MV-4-11 (cell line): ENCODE data around the gene TFDP1.

ENCODE experiments used
- DNase-seq: peaks from one replicate; lab custom pipeline; 2025; lab: John Stamatoyannopoulos, UW

Gene TFDP1

DNA sequence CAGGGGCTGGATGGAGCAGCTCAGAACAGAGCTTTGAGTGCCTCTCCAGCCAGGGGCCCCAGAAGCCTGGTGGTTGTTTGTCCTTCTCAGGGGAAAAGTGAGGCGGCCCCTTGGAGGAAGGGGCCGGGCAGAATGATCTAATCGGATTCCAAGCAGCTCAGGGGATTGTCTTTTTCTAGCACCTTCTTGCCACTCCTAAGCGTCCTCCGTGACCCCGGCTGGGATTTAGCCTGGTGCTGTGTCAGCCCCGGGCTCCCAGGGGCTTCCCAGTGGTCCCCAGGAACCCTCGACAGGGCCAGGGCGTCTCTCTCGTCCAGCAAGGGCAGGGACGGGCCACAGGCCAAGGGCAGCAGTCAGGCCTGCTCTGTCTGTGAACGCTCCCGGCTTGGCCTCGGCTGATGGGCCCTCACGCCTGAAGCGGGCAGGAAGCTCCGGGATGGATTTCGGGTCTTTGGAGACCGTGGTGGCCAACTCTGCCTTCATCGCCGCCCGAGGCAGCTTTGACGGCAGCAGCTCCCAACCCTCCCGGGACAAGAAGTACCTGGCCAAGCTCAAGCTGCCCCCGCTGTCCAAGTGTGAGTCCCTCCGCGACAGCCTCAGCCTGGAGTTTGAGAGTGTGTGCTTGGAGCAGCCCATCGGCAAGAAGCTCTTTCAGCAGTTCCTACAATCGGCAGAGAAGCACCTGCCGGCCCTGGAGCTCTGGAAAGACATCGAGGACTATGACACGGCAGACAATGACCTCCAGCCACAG is 82.6 kb downstream of the TFDP1 start, which contains the start of gene GRK1:
Gene GRK1, plus strand, starts transcription at position 269 of the 751 bp plus-strand sequence. Its CDS starts 168 bp downstream, at position 437.
- no peak for DNase-seq

DNA sequence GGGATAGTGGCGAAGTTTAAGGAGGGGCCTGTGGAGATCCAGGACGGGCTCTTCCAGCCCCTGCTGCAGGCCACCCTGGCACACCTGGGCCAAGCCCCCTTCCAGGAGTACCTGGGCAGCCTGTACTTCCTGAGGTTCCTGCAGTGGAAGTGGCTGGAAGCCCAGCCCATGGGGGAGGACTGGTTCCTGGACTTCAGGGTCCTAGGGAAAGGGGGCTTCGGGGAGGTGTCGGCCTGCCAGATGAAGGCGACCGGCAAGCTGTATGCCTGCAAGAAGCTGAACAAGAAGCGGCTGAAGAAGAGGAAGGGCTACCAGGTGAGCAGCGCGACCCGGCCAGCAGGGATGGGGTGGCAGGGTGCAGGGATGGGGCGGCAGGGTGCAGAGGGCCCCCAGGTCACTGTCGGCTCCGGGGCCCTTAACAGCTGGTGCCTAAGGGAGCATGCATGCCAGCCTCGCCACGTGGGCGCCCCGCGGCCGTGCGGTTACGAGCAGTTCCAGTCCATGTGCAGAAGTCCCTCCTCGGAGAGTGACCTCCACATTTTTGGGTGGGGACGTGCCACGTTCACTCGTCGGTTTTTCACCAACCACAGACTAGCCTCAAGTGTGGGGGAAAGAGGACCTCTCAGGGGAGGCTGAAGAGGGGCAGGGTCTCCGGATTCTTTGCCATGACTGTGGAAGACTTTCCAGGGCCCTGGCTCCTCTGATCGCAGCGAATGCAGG is 83.4 kb downstream of the TFDP1 start:
- DNase-seq = no peak

- no peak for DNase-seq
Measured at GRCh38 chr13:113668491-113668971, 84.0 kb downstream of the TFDP1 start.

DNA sequence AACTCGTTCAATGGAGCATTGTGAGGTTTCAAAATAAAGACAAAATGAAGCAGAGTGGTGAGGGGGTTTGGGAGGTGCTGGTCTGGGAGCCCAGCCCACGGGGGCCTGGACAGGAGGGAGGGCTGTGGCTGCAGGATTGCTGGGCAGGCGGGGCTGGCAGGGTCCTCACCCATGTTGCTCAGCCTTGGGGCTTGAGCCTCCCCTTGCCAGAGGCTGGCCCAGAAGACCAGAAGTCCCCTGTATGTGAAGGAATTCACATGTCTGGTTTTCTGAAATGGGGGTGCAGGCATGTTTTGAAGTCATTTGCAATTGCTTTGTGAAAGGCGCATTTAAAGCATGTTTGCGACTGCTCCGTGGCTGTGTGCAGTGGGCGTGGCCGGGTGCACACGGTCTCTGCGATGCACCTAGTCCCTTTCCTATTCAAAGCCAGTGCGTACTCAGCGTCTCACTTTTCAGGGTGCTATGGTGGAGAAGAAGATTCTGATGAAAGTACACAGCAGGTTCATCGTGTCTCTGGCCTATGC is 84.7 kb downstream of the TFDP1 start:
- DNase-seq = no peak

GRCh38 chr13:113669755-113670341 is 85.3 kb downstream of the TFDP1 start:
- no peak for DNase-seq

DNA sequence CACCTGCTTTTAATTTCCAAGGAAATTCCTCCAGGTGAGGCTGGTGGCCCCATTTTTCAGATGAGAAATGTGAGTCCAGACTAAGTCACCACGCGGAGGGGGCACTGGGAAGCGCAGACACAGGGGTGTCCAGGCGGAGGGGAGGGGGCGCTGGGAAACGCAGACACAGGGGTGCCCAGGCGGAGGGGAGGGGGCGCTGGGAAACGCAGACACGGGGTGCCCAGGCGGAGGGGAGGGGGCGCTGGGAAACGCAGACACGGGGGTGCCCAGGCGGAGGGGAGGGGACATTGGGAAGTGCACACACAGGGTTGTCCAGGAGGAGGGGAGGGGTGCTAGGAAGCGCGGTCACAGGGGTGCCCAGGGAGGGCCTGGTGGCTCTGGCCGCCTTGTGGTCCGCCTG is 86.0 kb downstream of the TFDP1 start:
- no peak for DNase-seq

- no peak for DNase-seq
Measured at GRCh38 chr13:113671066-113672001, 86.8 kb downstream of the TFDP1 start.

DNA sequence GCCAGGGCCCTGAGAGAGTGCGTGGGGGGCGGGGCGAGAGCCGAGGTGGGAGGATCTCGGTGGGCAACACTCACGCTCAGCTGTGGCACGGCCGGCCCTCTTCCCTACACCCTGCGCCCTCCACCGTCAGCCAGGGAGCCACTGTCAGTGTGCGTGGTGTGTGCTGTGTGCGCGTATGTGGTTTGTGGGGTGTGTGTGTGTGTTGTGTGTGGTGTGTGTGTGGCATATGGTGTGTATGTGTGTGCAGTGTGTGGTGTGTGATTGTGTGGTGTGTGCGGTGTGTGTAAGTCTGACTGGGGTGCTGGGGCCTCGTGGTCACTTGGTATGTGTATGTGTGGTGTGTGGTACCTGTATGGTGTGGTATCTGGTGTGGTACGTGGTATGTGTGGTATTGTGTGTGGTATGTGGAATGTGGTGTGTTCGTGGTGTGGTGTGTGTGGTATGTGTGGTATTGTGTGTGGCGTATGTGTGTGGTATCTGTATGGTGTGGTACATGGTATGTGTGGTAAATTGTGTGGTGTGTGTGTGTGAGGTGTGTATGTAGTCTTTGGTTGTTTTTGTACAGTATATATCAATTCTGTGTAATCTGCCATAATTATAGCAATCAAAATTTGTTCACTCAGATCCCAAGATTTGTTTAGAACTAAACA is 87.6 kb downstream of the TFDP1 start:
- DNase-seq = no peak
